ENCODE data around the gene DNAL1. TPM values are rescaled to one million over a fixed set of nuclear protein-coding genes. Genes with fewer than 3 reads are reported as not detected.
A peak's percentile ranks its signal among the peaks of the same experiment; 100 is the strongest.

Gene DNAL1
- total RNA-seq, 1 donor from 2014 or later: 1.6 TPM

DNA sequence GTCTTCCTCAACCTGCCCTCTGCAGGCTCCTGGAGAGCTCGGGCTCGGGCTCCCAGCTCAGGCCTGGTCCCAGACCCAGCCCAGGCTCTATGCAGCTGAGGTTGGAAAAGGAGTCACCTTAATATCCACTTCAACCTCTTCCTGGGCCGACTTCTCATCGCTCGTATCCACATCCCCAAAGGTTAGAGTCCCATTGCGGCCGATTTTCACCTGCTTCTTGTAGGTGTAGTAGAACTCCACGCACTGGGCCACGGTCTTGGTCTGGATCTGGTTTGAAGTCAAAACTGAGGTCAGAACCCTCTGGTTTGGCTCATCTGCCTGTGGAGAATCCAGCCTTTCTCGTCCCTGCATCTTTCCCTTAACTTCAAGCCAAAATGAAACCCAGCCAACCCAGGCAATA, 77.8 kb downstream of the DNAL1 start:
- ATAC-seq (no peak), DNase-seq (ENCODE audit: low spot score) (no peak)

GRCh38 chr14:73723406-73723796, 78.6 kb downstream of the DNAL1 start:
- ATAC-seq (peak; percentile 41), DNase-seq (ENCODE audit: low spot score) (no peak)

DNA sequence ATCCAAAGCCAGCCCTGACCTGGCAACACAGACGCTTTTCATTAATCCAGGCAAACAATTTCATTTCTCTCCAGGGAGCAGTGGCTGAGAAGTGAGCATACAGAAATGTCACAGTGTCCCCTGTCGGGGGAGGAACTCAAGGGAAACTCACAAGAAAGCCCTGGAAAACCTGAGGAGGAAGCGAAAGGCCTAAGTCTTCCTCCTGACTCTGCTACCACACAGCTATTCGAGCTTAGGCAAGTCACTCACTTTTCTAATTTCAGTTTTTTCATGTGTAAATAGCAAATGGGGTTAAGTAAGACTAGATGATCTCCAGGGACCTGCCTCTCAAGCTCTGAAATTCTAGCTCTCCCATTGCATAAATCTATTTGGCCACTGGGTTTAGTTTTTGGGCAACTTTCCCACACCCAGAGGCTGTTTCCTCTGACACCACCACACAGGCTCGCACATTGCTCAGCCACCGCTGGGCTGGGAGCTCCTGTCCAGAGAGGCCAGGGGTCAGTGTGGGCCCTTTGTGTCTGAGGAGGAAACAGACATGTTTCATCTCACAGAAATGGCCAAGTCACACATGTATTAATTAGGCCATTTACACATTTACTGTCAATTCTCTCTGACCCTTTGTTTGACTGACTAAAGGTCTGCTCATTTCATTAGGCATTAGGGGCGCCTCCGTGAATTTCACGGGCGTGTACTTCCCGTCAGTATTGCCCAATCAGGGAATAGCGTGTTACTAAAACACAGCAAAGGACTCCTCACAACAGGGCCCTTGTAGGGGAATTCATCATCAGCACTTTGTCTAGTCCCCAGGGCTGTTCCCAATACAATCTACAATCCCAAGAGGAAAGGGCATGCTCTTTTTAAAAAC, 79.2 kb downstream of the DNAL1 start:
- ATAC-seq: peak; percentile 77
- peak; percentile 87 for DNase-seq (ENCODE audit: low spot score)

GRCh38 chr14:73724696-73725095, 79.9 kb downstream of the DNAL1 start:
- DNase-seq (ENCODE audit: low spot score): no peak

GRCh38 chr14:73725116-73726024, 80.6 kb downstream of the DNAL1 start:
- no peak for ATAC-seq
- DNase-seq (ENCODE audit: low spot score): no peak

More at GRCh38 chr14:73724696-73725095, 79.9 kb downstream of the DNAL1 start:
- no peak for ATAC-seq

- ATAC-seq: no peak
- DNase-seq (ENCODE audit: low spot score): no peak
Observed at GRCh38 chr14:73726025-73726961, 81.5 kb downstream of the DNAL1 start.

DNA sequence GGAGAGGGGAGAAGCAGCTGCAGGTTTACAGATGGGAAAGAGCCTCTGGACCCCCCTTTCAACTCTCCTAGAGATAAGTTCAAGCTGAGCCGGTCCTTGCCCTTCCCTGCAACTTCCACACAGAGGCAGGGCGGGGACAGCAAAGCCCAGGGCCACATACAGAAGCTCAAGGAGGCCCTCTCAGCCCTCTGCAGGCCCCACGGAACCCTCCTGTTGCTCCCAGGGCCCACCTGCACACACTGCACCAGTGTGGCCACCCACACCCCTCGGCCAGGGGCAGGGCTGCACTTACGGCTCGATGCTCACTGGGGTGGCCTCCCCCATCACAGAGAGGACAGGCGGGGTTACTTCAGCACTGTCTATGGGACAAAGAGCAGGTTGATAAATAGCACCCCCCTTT, 82.4 kb downstream of the DNAL1 start:
- DNase-seq (ENCODE audit: low spot score) (no peak), ATAC-seq (no peak)

DNA sequence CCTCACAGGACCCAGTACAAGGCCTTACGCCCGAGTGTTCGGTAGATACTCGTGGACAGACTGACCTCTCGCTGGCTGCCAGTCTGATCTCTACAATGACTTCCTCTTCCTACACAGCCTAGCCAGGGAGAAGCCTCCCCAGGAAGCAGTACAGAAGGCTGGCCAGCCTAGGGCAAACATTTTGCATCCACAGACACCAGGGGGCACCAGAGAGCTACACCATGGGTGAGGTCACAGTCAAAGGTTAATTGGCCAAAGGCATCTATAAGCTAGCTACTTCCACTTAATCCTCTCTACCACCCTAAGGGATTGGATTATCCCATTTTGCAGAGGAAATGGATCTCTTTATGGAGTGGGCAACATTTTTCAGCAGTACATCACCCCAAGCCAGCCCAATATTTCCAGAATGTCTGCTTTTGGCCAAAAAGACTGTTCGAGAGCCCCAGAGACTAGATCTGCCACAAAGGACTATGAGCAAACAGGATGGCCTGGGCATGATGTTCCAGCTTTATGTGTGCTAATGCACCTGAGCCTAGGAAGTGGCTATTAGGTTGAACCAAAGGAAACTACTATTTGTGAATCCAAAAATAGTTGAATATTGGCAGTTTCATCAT, 84.0 kb downstream of the DNAL1 start:
- ATAC-seq (peak; percentile 84), DNase-seq (ENCODE audit: low spot score) (peak; percentile 90)

- ATAC-seq: no peak
- DNase-seq (ENCODE audit: low spot score): no peak
Observed at GRCh38 chr14:73729556-73730265, 84.9 kb downstream of the DNAL1 start.

DNA sequence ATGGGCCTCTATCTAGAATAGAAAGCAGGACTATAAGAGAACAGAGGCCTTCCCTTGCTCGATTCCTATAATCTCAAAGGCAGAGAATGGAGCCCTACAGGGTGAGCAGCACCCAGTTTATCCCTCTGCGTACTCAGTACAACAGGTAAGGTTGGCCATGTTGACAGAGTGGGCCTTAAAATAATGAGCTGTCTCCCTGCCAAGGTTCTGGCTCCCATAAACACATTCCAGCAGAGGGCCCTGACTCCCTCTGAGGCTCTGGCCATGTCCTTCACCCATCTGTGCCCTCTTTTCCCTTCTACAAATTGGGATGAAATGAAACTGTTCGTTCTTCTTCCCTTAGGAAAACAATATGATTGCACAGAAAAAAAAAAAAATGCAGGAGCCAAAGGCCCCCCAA, 86.3 kb downstream of the DNAL1 start:
- no peak for DNase-seq (ENCODE audit: low spot score)
- peak; percentile 24 for ATAC-seq

DNA sequence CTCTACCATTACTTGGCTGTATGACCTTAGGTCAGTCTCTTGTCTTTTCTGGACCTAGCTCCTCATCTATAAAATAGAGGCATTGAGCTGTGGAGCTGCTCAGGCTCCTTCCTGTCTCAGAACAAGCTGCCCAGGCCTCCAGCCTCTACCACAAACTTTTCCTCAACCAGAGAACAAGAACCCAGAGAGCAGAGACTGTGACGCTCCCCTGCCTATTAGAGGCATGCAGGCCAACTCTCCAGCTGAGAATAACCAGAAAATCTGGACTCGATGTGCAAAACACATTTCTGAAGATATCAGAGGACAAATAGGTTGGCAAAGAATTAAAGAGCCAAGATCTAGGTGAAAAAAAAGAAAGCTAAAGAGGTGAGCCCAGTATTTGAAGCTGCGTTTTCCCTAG, 87.2 kb downstream of the DNAL1 start:
- DNase-seq (ENCODE audit: low spot score): no peak

DNA sequence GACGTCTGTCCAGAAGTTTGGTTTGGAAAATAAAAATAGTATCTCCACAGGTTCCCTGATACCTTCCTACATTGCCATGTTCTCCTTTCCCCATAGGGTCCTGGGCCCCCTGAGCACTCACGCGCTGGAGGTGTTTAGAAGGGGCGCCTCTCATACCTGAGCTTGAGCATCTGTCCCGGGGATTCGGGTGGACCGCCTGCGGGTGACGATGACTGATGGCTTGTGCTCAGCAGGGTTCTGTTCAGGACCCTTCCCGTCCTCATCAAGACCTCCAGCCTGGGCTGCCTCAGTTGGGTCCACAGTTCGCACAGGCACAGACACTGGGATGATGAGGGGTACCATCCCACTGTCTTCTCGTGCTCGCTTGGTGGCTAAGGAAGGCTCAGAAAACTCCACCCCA, 92.1 kb downstream of the DNAL1 start:
- DNase-seq (ENCODE audit: low spot score) (no peak), ATAC-seq (no peak)

More for the DNA sequence above, 87.2 kb downstream of the DNAL1 start:
- no peak for ATAC-seq

- ATAC-seq: no peak
- peak; percentile 48 for DNase-seq (ENCODE audit: low spot score)
Observed at GRCh38 chr14:73738518-73739173, 93.9 kb downstream of the DNAL1 start.

GRCh38 chr14:73739174-73739898, 94.5 kb downstream of the DNAL1 start:
- DNase-seq (ENCODE audit: low spot score) (peak; percentile 48), ATAC-seq (no peak)

- ATAC-seq (no peak), DNase-seq (ENCODE audit: low spot score) (peak; percentile 55)
Observed at GRCh38 chr14:73739899-73740617, 95.3 kb downstream of the DNAL1 start.

- DNase-seq (ENCODE audit: low spot score): peak; percentile 94
- peak; percentile 88 for ATAC-seq
Observed at GRCh38 chr14:73740618-73741326, 96.0 kb downstream of the DNAL1 start.

GRCh38 chr14:73741386-73741875, 96.6 kb downstream of the DNAL1 start:
- peak; percentile 62 for DNase-seq (ENCODE audit: low spot score)
- ATAC-seq: peak; percentile 57
